HFFc6 (cell line): ENCODE data around the gene CELF2. TPM values are rescaled to one million over a fixed set of nuclear protein-coding genes. Genes with fewer than 3 reads are reported as not detected.

Source experiments
- DNase-seq: peaks from one replicate; pipeline ENCODE4 v3.0.0-alpha.2; 2018
- H3K27ac Mint-ChIP-seq: 2 replicates; pipeline ENCODE4 v1.8.0; 2020; ENCODE audit warnings: mild to moderate bottlenecking, mixed read lengths
- H3K27me3 Mint-ChIP-seq: 2 replicates; pipeline ENCODE4 v1.8.0; 2021; ENCODE audit warnings: mild to moderate bottlenecking, moderate library complexity, mixed read lengths; ENCODE audit not compliant: insufficient read depth
- H3K36me3 Mint-ChIP-seq: 2 replicates; pipeline ENCODE4 v1.8.0; 2021; ENCODE audit warnings: low read depth, mixed read lengths
- H3K4me1 Mint-ChIP-seq: 2 replicates; pipeline ENCODE4 v1.8.0; 2020; ENCODE audit warnings: low read depth, mixed read lengths
- H3K4me3 Mint-ChIP-seq: 2 replicates; pipeline ENCODE4 v1.8.0; 2020; ENCODE audit warnings: mild to moderate bottlenecking, moderate library complexity, mixed read lengths
- H3K9me3 Mint-ChIP-seq: 2 replicates; pipeline ENCODE4 v1.8.0; 2020; ENCODE audit warnings: mild to moderate bottlenecking, mixed read lengths
- total RNA-seq, 6 experiments: library from RNA; stranded (reverse); fragmentation: NEBNext Ultra II Directional; extraction: Animal tissue kit (Norgen Biotek cat#: 25700); gene quantifications; 2 replicates in 1 of 6; 3 replicates in 5 of 6; pipeline ENCODE4 v1.2.3, GENCODE V29; 2021
- TF ChIP-seq, protein P1 (sequence below): fragments of 200-600 bp; sonication (generic); IDR thresholded peaks from 2 replicates; pipeline ENCODE4 v1.5.0; 2021; ENCODE audit warnings: antibody characterized with exemption, mild to moderate bottlenecking

CELF2 gene
- total RNA-seq, 6 experiments from 2014 or later = 2.7 to 5.2 (median 3.5) TPM

DNA sequence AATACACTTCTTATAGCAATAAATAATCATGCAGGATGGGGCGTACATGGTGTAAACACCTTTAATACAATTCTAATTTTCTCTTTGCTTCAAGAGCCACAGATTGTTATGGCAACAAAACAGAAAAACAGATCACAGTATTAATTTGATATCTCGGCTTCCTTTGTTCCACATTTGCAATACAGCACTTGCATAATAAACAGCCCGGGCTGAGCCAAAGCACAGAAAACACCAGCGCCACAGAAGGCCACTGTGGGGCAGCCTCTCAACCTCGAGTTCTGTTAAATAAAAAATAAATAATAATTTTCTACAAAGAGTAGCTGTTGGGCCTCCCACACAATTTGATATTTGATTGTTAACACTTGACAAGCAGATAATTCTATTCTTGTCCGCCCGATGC, 337.9 kb downstream of the CELF2 start:
- no peak overlapping the region for H3K4me3 Mint-ChIP-seq
- TF ChIP-seq, protein P1, sequence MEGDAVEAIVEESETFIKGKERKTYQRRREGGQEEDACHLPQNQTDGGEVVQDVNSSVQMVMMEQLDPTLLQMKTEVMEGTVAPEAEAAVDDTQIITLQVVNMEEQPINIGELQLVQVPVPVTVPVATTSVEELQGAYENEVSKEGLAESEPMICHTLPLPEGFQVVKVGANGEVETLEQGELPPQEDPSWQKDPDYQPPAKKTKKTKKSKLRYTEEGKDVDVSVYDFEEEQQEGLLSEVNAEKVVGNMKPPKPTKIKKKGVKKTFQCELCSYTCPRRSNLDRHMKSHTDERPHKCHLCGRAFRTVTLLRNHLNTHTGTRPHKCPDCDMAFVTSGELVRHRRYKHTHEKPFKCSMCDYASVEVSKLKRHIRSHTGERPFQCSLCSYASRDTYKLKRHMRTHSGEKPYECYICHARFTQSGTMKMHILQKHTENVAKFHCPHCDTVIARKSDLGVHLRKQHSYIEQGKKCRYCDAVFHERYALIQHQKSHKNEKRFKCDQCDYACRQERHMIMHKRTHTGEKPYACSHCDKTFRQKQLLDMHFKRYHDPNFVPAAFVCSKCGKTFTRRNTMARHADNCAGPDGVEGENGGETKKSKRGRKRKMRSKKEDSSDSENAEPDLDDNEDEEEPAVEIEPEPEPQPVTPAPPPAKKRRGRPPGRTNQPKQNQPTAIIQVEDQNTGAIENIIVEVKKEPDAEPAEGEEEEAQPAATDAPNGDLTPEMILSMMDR = no peak
- H3K9me3 Mint-ChIP-seq = peaks cover 20% of the 10 kb centered on the region; the same call in 1 of the 2 replicates
- no peaks in the 10 kb centered on the region for H3K36me3 Mint-ChIP-seq
- H3K4me1 Mint-ChIP-seq = no peaks in the 10 kb centered on the region
- H3K27ac Mint-ChIP-seq = no peak overlapping the region
- peaks cover 4% of the 10 kb centered on the region for H3K27me3 Mint-ChIP-seq
- no peak for DNase-seq

DNA sequence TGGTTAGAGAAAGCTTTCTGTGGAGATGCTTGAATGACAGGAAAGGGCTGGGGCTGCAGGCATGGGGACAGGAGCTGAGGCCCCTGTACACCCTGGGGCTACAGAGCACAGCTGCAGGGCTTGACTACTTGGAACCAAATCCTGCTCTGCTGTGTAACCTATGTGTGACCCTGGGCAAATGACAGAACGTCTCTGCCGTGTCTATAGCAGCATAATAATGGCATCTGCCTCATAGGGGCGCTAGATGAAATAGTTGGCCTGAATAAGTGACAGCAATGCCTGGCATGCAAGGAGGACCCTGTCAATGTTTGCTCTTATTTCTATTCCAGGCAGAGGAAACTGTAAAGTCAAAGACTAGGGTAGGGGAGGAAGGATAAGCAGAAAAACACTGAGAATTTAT, 339.8 kb downstream of the CELF2 start:
- TF ChIP-seq, protein P1 = no peak
- no peaks in the 10 kb centered on the region for H3K4me1 Mint-ChIP-seq

DNA sequence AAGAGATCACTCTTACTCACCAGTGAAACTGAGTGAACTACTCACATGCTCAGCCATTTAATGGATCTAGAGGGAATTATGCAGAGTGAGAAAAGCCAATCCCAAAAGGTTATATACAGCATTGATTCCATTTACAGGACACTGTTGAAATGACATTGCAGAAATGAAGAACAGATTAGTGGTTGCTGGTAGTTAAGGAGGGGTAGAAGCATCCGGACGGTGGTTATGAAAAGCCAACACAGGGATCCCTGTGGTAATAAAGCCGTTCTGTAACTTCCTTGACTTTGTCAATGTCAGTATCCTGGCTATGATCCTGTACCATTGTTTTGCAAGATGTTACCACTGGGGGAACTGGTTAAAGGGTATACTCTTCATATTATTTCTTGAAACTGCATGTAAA, 340.3 kb downstream of the CELF2 start:
- TF ChIP-seq, protein P1 = no peak
- H3K27me3 Mint-ChIP-seq = peaks cover 8% of the 10 kb centered on the region
- H3K27ac Mint-ChIP-seq = no peak overlapping the region
- H3K4me1 Mint-ChIP-seq = no peaks in the 10 kb centered on the region
- no peak overlapping the region for H3K4me3 Mint-ChIP-seq
- no peak for DNase-seq
- H3K9me3 Mint-ChIP-seq = peaks cover 14% of the 10 kb centered on the region
- H3K36me3 Mint-ChIP-seq = no peaks in the 10 kb centered on the region

More for the DNA sequence above, 339.8 kb downstream of the CELF2 start:
- Mint-ChIP-seq H3K36me3 (no peaks in the 10 kb centered on the region), H3K27ac (no peak overlapping the region), H3K4me3 (no peak overlapping the region), H3K9me3 (peaks cover 17% of the 10 kb centered on the region; the same call in 1 of the 2 replicates), H3K27me3 (peaks cover 8% of the 10 kb centered on the region)
- no peak for DNase-seq

DNA sequence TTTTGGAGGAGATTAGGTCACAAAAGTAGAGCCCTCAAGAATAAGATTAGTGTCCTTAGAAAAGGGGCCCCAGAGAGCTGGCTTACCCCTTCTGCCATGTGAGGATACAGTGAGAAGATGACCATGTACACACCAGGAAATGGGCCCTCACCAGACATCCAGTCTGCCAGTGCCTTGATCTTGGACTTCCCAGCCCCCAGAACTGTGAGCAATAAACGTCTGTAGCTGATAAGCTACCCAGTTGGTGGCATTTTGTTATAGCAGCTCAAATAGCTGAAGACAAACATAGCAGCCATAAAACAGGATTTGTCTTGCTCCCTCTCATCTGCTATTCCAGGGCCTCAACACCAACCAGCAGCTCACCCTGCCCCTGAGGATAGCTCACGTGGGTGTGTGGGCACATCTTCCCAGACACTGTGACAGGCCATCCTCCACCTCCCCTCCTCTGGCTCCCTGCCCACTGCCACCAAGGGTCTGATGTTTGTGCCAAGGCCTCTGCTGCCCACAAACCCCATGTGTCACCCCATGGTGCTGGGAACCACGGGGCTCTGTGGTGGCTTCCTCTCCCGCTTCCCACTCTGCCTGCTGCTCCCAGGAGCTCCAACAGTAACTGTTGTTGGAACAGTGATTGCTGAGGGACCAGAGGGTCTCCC, 341.4 kb downstream of the CELF2 start:
- no peak overlapping the region for H3K27ac Mint-ChIP-seq

DNA sequence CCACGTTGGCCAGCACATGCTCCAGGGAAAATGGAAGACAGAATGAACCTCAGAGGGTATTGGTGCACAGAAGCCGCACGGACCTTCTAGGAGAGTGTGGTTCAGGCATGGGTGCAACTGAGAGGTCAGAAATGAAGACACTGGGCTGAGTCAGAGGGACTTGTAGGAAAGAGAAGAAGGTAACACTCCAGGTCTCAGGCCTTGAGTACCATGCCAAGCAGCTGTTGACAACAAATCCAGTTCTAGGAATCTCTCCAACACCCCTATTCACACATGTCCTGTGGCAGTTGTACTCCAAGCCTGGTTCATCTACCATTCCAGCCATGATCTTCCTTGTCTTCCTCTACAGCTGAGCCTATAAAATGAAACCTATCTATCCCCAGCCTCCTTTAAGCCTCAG, 342.2 kb downstream of the CELF2 start:
- no peaks in the 10 kb centered on the region for H3K36me3 Mint-ChIP-seq
- TF ChIP-seq, protein P1 = no peak
- no peak overlapping the region for H3K4me3 Mint-ChIP-seq
- peaks cover 18% of the 10 kb centered on the region for H3K9me3 Mint-ChIP-seq
- H3K4me1 Mint-ChIP-seq = no peaks in the 10 kb centered on the region
- H3K27me3 Mint-ChIP-seq = peaks cover 8% of the 10 kb centered on the region
- H3K27ac Mint-ChIP-seq = no peak overlapping the region
- DNase-seq = no peak

More for the DNA sequence above, 341.4 kb downstream of the CELF2 start:
- no peak overlapping the region for H3K4me3 Mint-ChIP-seq
- H3K4me1 Mint-ChIP-seq = no peaks in the 10 kb centered on the region
- no peak for DNase-seq
- H3K27me3 Mint-ChIP-seq = peaks cover 8% of the 10 kb centered on the region
- H3K36me3 Mint-ChIP-seq = no peaks in the 10 kb centered on the region
- TF ChIP-seq, protein P1 = no peak
- H3K9me3 Mint-ChIP-seq = peaks cover 18% of the 10 kb centered on the region
